GM18909 (cell line): ENCODE measurements around the gene NFKBIB.

Experiments
- ATAC-seq: cut with Tn5 transposase; IDR thresholded peaks from one replicate; pipeline ENCODE4 v1.9.1; 2021; ENCODE audit warnings: mild to moderate bottlenecking; ENCODE audit not compliant: unreplicated experiment, poor library complexity

Gene NFKBIB

GRCh38 chr19:38901683-38902082 lies 1.9 kb downstream of the NFKBIB start:
- no peak for ATAC-seq

- ATAC-seq = no peak
Measured at GRCh38 chr19:38904581-38905539, 5.1 kb downstream of the NFKBIB start.

- ATAC-seq = no peak
Measured at GRCh38 chr19:38905620-38906019, 5.9 kb downstream of the NFKBIB start.

GRCh38 chr19:38907227-38907626 lies 7.5 kb downstream of the NFKBIB start:
- ATAC-seq = no peak

GRCh38 chr19:38907670-38908069 lies 7.9 kb downstream of the NFKBIB start:
- ATAC-seq = no peak

GRCh38 chr19:38908911-38909310 lies 9.1 kb downstream of the NFKBIB start:
- no peak for ATAC-seq

- no peak for ATAC-seq
Measured at GRCh38 chr19:38910488-38910887, 10.7 kb downstream of the NFKBIB start.

- no peak for ATAC-seq
Measured at GRCh38 chr19:38911388-38912001, 11.7 kb downstream of the NFKBIB start.

GRCh38 chr19:38912600-38913514 lies 13.1 kb downstream of the NFKBIB start:
- no peak for ATAC-seq

GRCh38 chr19:38913958-38914357 lies 14.2 kb downstream of the NFKBIB start:
- ATAC-seq = no peak

GRCh38 chr19:38915329-38916321 lies 15.9 kb downstream of the NFKBIB start:
- no peak for ATAC-seq

- no peak for ATAC-seq
Measured at GRCh38 chr19:38917516-38917915, 17.7 kb downstream of the NFKBIB start.

GRCh38 chr19:38917921-38918491 lies 18.2 kb downstream of the NFKBIB start:
- no peak for ATAC-seq

- ATAC-seq = no peak
Measured at GRCh38 chr19:38918526-38918925, 18.8 kb downstream of the NFKBIB start.

- ATAC-seq = no peak
Measured at GRCh38 chr19:38919837-38920601, 20.2 kb downstream of the NFKBIB start.

- no peak for ATAC-seq
Measured at GRCh38 chr19:38920602-38921419, 21.0 kb downstream of the NFKBIB start.

GRCh38 chr19:38921420-38922274 lies 21.9 kb downstream of the NFKBIB start:
- ATAC-seq = no peak
